DND-41 (cell line): ENCODE results near the gene RIPOR3.
"Not testable (repeated sequence)": the region's sequence is repeated elsewhere in the genome, so short reads cannot be mapped to it uniquely, and the experiment has no call there.

Source experiments
- ATAC-seq: fragments of 200-7000 bp; cut with Tn5 transposase; 3 replicates; pipeline ENCODE4 v1.9.1; 2021; ENCODE audit warnings: low read depth; ENCODE audit not compliant: insufficient read depth
- DNase-seq: peaks from one replicate; pipeline ENCODE4 v3.0.0-alpha.2; 2020
- H2AFZ ChIP-seq: 2 replicates; pipeline ENCODE4 v1.6.0; 2012; ENCODE audit warnings: low read depth, low read length
- H3K27ac ChIP-seq: 2 replicates; pipeline ENCODE4 v1.5.1; 2012; ENCODE audit warnings: low read length, inconsistent platforms
- H3K27me3 ChIP-seq: fragments of 200-600 bp; sonication (generic); 2 replicates; pipeline ENCODE4 v1.6.0; 2012; ENCODE audit warnings: low read length, mild to moderate bottlenecking, inconsistent platforms; ENCODE audit not compliant: insufficient read depth, poor library complexity
- H3K36me3 ChIP-seq: 2 replicates; pipeline ENCODE4 v1.5.1; 2012; ENCODE audit warnings: low read length, inconsistent platforms; ENCODE audit not compliant: insufficient read depth
- H3K4me1 ChIP-seq: 2 replicates; pipeline ENCODE4 v1.5.1; 2012; ENCODE audit warnings: mild to moderate bottlenecking, low read length; ENCODE audit not compliant: insufficient read depth
- H3K4me2 ChIP-seq: 2 replicates; pipeline ENCODE4 v1.6.0; 2012; ENCODE audit warnings: mild to moderate bottlenecking, moderate library complexity, low read length, inconsistent platforms; ENCODE audit not compliant: insufficient read depth
- H3K4me3 ChIP-seq, 2 experiments: fragments of 200-600 bp in 1 of 2; shearing (Covaris generic) in 1 of 2; 2 replicates each; pipeline ENCODE4 v1.5.1; 2012 to 2016; ENCODE audit warnings: inconsistent platforms in 2 of 2, low read length in 2 of 2, mild to moderate bottlenecking in 2 of 2, low read depth in 1 of 2, moderate library complexity in 1 of 2
- H3K79me2 ChIP-seq: 2 replicates; pipeline ENCODE4 v1.6.0; 2012; ENCODE audit warnings: low read length, inconsistent platforms; ENCODE audit not compliant: insufficient read depth
- H3K9ac ChIP-seq: 2 replicates; pipeline ENCODE4 v1.6.0; 2012; ENCODE audit warnings: low read depth, mild to moderate bottlenecking, inconsistent platforms, low read length, moderate library complexity
- H3K9me3 ChIP-seq: 2 replicates; pipeline ENCODE4 v1.5.1; 2012; ENCODE audit warnings: low read length, moderate library complexity, mild to moderate bottlenecking, inconsistent platforms; ENCODE audit not compliant: insufficient read depth, severe bottlenecking
- H4K20me1 ChIP-seq: 2 replicates; pipeline ENCODE4 v1.6.0; 2012; ENCODE audit warnings: low read length; ENCODE audit not compliant: insufficient read depth
- CTCF ChIP-seq: IDR thresholded peaks from 2 replicates; pipeline ENCODE4 v1.5.1; 2012; ENCODE audit warnings: borderline replicate concordance, low read length, moderate library complexity, mild to moderate bottlenecking; ENCODE audit not compliant: poor library complexity, severe bottlenecking; ENCODE audit errors: extremely low read depth
- EZH2 ChIP-seq: IDR thresholded peaks from 3 replicates; pipeline ENCODE4 v1.6.1; 2012; ENCODE audit warnings: borderline replicate concordance, low read depth, mild to moderate bottlenecking, moderate library complexity, low read length, inconsistent platforms; ENCODE audit not compliant: severe bottlenecking

Gene RIPOR3

GRCh38 chr20:50672400-50673145, 18.8 kb downstream of the RIPOR3 start:
- no peak overlapping the region for H3K4me2 ChIP-seq
- DNase-seq (no peak), ATAC-seq (no peak)
- no peak overlapping the region for H3K4me3 ChIP-seq
- no peaks in the 10 kb centered on the region for H3K9me3 ChIP-seq
- no peak overlapping the region for H3K27ac ChIP-seq
- TF ChIP-seq EZH2 (no peak), CTCF (no peak)
- no peak overlapping the region for H2AFZ ChIP-seq
- H3K79me2 ChIP-seq = no peaks in the 10 kb centered on the region
- no peaks in the 10 kb centered on the region for H3K36me3 ChIP-seq
- H4K20me1 ChIP-seq = peaks cover 6% of the 10 kb centered on the region
- no peak overlapping the region for H3K9ac ChIP-seq
- peaks cover 11% of the 10 kb centered on the region for H3K27me3 ChIP-seq
- no peaks in the 10 kb centered on the region for H3K4me1 ChIP-seq

DNA sequence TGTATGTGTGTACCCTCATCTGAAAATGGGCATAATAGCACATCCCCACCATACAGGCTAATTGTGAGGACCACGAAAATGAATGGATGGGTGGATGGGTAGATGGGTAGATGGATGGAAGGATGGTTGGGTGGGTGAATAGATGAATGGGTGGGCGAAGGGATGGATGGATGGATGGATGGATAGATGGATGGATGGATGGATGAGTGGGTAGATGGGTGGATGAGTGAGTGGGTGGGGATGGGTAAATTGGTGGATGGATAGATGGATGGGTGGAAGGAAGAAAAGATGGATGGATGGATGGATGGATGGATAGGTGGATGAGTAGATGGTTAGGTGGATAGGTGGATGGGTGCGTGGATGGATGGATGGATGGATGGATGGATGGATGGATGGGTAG, 19.7 kb downstream of the RIPOR3 start:
- no peak for ATAC-seq
- no peak for DNase-seq
- Histone ChIP-seq H3K79me2 (no peaks in the 10 kb centered on the region), H4K20me1 (peaks cover 6% of the 10 kb centered on the region), H3K27me3 (peaks cover 8% of the 10 kb centered on the region), H3K9me3 (no peaks in the 10 kb centered on the region), H3K4me1 (no peaks in the 10 kb centered on the region), H2AFZ (no peak overlapping the region), H3K4me2 (no peak overlapping the region), H3K27ac (no peak overlapping the region), H3K9ac (no peak overlapping the region), H3K4me3 (no peak overlapping the region), H3K36me3 (no peaks in the 10 kb centered on the region)
- no peak for TF ChIP-seq CTCF
- TF ChIP-seq EZH2 = no peak

DNA sequence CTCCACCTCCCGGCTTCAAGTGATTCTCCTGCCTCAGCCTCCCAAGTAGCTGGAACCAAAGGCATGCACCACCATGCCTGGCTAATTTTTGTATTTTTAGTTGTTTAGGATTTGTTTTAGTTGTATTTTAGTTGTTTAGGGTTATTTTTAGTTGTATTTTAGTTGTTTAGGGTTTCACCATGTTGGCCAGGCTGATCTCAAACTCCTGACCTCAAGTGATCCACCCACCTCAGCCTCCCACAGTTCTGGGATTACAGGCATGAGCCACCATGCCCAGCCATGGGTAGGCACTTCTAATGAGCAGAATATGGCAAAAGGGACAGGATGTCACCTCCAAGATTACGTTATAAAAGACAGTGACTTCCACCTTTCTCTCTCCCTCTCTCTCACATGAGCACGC, 20.3 kb downstream of the RIPOR3 start:
- not testable (repeated sequence) for DNase-seq, H3K27ac ChIP-seq, H2AFZ ChIP-seq, H3K9ac ChIP-seq, H3K4me2 ChIP-seq, H3K27me3 ChIP-seq, H3K4me1 ChIP-seq, H3K4me3 ChIP-seq, H3K9me3 ChIP-seq, H3K36me3 ChIP-seq, ATAC-seq, H3K79me2 ChIP-seq, H4K20me1 ChIP-seq

DNA sequence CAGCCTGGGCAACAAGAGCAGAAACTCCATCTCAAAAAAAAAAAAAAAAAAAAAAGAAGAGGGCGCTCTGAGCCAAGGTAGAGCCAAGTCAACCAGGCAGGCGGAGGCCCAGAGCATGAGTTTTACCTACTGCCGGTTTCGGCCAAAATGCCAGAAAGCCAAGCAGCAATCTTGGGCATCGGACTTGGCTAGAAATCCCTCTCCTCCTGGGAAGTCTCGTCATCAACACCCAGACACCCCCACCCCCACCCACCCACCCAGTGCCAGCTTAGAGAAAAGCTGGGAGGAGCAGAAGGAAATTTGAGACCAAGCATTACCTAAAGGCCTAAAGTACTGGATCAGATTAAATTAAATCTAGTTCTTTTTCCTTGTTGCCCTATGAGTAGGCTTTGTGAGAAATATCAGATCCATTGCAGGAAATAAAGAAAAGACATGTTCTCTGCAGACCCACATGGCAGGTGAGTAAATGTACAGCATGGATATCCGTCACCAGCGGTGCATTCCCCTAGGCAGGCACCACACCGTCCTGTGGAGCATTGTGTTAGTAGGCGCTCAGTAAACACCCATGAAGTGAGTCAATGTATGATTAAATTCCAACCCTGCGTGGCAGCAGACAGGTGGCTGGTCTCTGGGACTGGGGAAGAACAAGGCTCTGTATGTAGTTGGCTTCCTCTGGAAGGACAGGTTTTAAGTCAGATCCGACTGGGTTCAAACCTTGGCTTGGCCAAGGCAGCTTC, 21.0 kb downstream of the RIPOR3 start:
- TF ChIP-seq EZH2 = no peak
- no peak for ATAC-seq
- Histone ChIP-seq H3K4me2 (no peak overlapping the region), H2AFZ (no peak overlapping the region), H3K79me2 (no peaks in the 10 kb centered on the region), H3K4me1 (no peaks in the 10 kb centered on the region), H3K4me3 (no peak overlapping the region), H4K20me1 (peaks cover 6% of the 10 kb centered on the region), H3K27ac (no peak overlapping the region), H3K9me3 (no peaks in the 10 kb centered on the region), H3K36me3 (no peaks in the 10 kb centered on the region), H3K9ac (no peak overlapping the region), H3K27me3 (peaks cover 3% of the 10 kb centered on the region)
- no peak for DNase-seq
